ENCODE measurements around the gene UBE2C. TPM values are rescaled to one million over a fixed set of nuclear protein-coding genes. Genes with fewer than 3 reads are reported as not detected.

Gene UBE2C
- total RNA-seq, 1 experiment from 2014 or later: 173 TPM

- ATAC-seq (no peak), DNase-seq (ENCODE audit: low read depth, low spot score) (no peak)
- in situ Hi-C loops (cut with HindIII; ENCODE audit: low pct_unique_long_range_greater_than_20kb, low sequenced_read_pairs): no loop called here
- intact Hi-C loops (cut with micrococcal nuclease; ENCODE audit: unreplicated experiment): no loop called here
- ChIA-PET CTCF (no interaction called here), POLR2A (no interaction called here)
- no peaks in the 10 kb centered on the region for H3K36me3 ChIP-seq (ENCODE audit: control insufficient read depth, insufficient read depth, low read length)
- H3K9me3 ChIP-seq (ENCODE audit: control insufficient read depth, insufficient read depth, low read depth, low read length): no peaks in the 10 kb centered on the region
- H3K4me3 ChIP-seq (ENCODE audit: low read depth in 2 of 2, low read length in 2 of 2): no peak overlapping the region
- no peak for TF ChIP-seq SIN3A (IDR thresholded peaks at IDR 0.05; ENCODE audit: borderline replicate concordance, insufficient read depth, low read depth, low read length)
- no peak for TF ChIP-seq TCF7L2 (IDR thresholded peaks at IDR 0.05; ENCODE audit: low read depth, low read length)
- TF ChIP-seq POLR2AphosphoS5 (IDR thresholded peaks at IDR 0.05; ENCODE audit: low read depth, low read length): no peak
- no peak for TF ChIP-seq REST (IDR thresholded peaks at IDR 0.05; ENCODE audit: insufficient read depth in 1 of 2, low read depth in 2 of 2, low read length in 1 of 2)
- TF ChIP-seq CTCF (IDR thresholded peaks at IDR 0.05): no peak
- H3K27me3 ChIP-seq (ENCODE audit: control insufficient read depth, insufficient read depth, low read length): no peaks in the 10 kb centered on the region
- no peak overlapping the region for H3K27ac ChIP-seq (ENCODE audit: low read length)
- BruUV-seq (replicated peaks): no TSS peak
- H3K4me1 ChIP-seq (ENCODE audit: control insufficient read depth, insufficient read depth, low read length): peaks cover 7% of the 10 kb centered on the region; the same call in 1 of the 2 replicates
Observed at GRCh38 chr20:45863543-45864470, 51.4 kb downstream of the UBE2C start.

- in situ Hi-C loops (cut with HindIII; ENCODE audit: low pct_unique_long_range_greater_than_20kb, low sequenced_read_pairs) (no loop called here), intact Hi-C loops (cut with micrococcal nuclease; ENCODE audit: unreplicated experiment) (no loop called here)
- CTCF ChIA-PET: no interaction called here
- Histone ChIP-seq H3K27me3 (ENCODE audit: control insufficient read depth, insufficient read depth, low read length) (no peaks in the 10 kb centered on the region), H3K4me3 (ENCODE audit: low read depth in 2 of 2, low read length in 2 of 2) (no peak overlapping the region), H3K27ac (ENCODE audit: low read length) (no peak overlapping the region), H3K36me3 (ENCODE audit: control insufficient read depth, insufficient read depth, low read length) (no peaks in the 10 kb centered on the region), H3K4me1 (ENCODE audit: control insufficient read depth, insufficient read depth, low read length) (peaks cover 7% of the 10 kb centered on the region; the same call in 1 of the 2 replicates), H3K9me3 (ENCODE audit: control insufficient read depth, insufficient read depth, low read depth, low read length) (no peaks in the 10 kb centered on the region)
- BruUV-seq (replicated peaks): no TSS peak
- DNase-seq (ENCODE audit: low read depth, low spot score) (no peak), ATAC-seq (no peak)
- TF ChIP-seq POLR2AphosphoS5 (IDR thresholded peaks at IDR 0.05; ENCODE audit: low read depth, low read length): no peak
- TF ChIP-seq REST (IDR thresholded peaks at IDR 0.05; ENCODE audit: insufficient read depth in 1 of 2, low read depth in 2 of 2, low read length in 1 of 2): no peak
- no peak for TF ChIP-seq CTCF (IDR thresholded peaks at IDR 0.05)
- no peak for TF ChIP-seq TCF7L2 (IDR thresholded peaks at IDR 0.05; ENCODE audit: low read depth, low read length)
- TF ChIP-seq SIN3A (IDR thresholded peaks at IDR 0.05; ENCODE audit: borderline replicate concordance, insufficient read depth, low read depth, low read length): no peak
- POLR2A ChIA-PET: no interaction called here
Observed at GRCh38 chr20:45866454-45866853, 54.0 kb downstream of the UBE2C start.
